ENCODE data around the gene PKD1.

- TF ChIP-seq CTCF (IDR thresholded peaks at IDR 0.05) (no peak), POLR2AphosphoS5 (IDR thresholded peaks at IDR 0.05) (no peak), EP300 (IDR thresholded peaks at IDR 0.05) (no peak), POLR2A (IDR thresholded peaks at IDR 0.05) (no peak)
These were observed 33.2 kb downstream of the PKD1 start for GRCh38 chr16:2102471-2102870.
